HG02763 (cell line): ENCODE data around the gene CCDC92.

Experiments used
- ATAC-seq: cut with Tn5 transposase; IDR thresholded peaks from one replicate; pipeline ENCODE4 v1.9.1; 2021; ENCODE audit warnings: mild to moderate bottlenecking, moderate library complexity; ENCODE audit not compliant: unreplicated experiment

Gene CCDC92

DNA sequence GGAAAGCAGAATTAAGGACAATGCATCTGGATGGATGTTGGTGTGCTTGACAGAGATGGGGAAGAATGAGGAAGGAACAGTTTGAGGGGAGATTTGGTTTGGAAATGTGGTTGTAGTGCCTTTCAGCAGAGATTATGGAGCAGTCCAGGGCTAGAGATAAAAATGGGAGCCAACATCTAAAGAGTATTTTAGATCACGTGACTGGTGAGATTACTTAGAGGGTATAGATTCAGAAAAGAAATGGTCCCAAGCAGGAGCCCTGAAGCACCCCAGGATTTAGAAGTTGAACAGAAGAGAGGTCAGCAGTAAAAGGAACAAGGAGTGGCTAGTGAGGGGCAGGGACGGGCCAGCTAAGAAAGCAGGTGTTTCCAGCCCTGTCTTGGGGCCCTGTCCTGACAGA is 30.0 kb upstream of the CCDC92 start:
- no peak for ATAC-seq

DNA sequence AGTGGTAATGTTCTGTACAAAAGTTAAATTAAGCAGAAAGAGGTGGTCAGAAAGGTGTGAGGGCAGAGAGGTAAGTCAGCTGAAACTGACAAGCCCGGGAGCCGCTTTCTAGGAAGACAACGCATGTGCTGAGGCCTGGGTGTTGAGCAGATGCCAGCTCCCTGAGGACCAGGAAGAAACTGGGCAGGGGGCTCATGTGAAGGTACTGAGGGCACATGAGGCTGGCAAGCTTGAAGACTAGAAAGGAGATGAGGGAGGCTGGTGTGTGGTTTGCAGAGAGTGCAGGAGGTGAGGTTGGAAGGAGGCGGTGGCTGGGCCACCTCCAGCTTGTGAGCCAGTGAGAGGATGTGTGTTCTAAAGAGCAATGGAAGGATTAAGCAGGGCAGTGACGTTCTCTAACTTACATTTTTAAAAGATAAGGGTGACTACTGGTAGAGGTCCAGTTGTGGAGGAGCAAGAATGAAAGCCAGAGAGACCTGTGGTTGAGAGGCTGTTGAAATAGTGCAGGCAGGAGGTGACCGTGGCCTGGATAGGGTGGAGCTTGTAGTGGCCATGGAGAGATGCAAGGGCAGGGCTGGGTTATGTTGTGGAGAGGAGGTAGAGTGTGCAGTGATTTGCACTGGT is 29.5 kb upstream of the CCDC92 start:
- ATAC-seq = no peak

DNA sequence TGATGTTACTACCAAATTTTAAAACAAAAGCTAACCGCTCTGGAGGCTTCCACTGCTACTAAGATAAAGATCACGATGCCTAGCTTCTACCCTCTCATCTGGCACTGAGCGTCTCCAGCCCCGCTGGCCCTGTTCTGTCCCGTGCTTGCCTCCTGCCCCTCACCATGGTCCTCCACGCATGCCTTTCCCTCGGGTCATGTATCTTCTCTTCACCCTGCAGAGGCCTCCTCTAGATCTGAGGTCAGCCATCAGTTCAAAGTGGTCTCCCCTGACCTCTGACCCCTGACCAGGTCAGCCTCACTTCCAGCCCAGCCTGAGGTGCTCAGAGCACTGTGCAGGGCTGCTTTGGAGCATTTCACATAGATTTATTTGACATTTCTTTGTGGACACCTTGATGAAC is 28.7 kb upstream of the CCDC92 start:
- ATAC-seq = no peak

DNA sequence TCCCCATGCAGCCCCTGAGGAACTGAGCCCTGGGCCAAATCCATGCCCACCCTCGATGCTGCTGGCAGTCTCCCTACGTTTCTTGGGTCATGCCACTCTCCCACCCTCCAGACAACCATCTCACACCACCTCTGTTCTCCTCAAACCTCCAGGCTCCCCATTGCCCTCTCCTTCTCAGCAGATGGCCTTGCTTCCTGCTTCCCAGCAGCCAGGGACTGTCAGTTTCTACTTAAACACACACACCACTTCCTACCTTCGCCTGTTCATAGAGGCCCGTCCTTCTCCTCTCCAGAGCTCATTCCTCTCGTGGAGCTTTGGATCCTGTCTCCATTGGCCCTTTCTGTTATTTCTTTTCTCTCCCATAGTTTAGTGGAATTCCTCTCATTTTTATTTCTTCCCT is 27.5 kb upstream of the CCDC92 start:
- no peak for ATAC-seq

DNA sequence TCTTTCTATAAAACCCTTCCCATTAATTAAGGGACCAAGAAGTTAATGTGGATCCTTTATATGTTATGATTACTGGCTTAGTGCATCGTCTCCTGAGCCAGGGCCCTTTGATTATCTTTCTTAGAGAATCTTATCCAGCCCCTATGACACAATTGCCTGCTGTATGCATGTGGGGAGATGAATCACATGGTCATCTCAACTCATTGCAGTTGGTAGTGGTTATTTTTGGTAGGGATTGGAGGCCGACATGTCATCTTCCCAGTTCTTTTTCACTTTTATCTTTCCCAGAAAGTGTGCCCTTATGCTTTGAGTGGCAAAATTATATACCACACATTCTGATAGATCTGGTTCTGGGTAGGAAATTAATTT is 26.3 kb upstream of the CCDC92 start:
- no peak for ATAC-seq

DNA sequence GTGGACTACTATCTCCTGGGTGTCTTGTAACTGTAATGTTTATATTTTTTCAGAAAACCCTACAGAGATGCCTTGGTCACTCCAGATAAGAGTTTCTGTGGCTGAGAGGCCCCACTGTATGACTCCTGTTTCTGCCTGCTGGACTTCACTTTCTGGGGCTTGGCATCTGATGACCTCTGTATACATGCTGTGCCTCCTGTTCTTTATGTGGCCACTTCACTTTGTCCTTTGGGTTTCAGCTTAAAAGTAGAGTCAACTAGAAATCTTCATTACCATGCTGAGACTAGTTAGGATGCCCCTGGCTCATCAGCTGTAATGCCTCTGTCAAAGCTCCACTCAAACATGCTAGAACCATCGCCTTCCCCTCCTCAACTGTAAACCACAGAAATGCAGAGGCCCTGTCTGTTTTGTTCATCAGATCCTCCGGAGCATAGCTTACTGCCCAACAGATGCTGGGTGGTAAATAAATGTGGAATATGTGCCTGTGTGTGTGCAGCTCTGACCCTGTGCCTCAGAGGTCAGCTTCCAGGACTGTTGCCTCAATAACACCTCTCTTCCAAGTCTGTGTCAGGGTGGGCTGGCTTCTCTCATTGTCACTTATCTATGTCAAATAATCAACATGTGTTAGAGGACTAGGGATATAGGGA is 25.8 kb upstream of the CCDC92 start:
- ATAC-seq = no peak

DNA sequence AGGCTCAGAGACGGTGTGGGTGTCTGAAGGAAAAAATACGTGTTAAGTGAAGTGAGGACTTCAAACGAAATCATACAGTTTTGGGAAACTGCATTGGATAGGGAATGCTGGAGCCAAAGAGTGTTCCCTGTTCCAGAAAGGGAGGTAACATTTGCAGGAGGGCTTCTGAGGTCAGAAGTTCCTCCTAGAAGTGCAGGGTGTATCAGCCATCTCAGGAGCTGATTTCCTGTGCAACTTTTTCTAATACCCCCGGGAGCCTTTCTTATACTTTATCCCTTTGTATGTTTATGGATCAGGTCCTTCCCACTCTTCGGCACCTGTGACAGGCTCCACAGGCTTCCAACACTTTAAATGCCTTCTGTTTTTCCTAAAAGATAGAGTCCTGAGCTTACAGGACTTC is 25.3 kb upstream of the CCDC92 start:
- ATAC-seq = no peak

DNA sequence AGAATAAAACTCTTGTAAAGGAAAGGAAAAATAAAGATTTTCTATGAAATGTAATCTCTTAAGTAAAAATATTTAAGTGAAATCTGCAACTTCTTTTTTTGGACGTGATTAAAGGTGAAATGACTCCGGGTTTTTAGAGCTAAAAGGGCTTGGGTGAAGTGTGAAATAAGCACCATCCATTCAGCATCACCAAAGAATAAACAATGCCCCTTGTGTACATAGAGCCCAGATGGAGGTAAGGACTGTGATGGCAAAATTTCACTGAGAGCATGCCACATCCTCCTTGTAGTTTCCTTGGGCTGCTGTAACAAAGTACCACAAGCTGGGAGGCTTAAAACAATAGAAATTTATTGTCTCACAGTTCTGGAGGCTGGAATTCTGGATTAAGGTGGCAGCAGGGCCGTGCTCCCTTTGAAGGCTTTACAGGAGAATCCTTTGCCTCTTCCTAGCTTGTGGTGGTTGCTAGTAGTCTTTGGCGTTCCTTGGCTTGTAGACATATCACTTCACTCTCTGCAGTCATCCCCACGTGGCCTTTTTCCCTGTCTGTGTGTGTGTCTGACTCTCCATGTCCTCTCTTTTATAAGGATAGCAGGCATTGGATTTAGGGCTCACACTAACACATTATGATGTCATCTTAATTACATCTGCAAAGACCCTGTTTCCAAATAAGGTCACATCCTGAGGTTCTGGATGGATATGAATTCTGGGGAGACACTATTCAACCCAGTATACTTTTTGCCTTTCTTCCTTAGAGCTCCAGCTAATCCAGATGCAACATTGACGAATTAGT is 24.6 kb upstream of the CCDC92 start:
- no peak for ATAC-seq

DNA sequence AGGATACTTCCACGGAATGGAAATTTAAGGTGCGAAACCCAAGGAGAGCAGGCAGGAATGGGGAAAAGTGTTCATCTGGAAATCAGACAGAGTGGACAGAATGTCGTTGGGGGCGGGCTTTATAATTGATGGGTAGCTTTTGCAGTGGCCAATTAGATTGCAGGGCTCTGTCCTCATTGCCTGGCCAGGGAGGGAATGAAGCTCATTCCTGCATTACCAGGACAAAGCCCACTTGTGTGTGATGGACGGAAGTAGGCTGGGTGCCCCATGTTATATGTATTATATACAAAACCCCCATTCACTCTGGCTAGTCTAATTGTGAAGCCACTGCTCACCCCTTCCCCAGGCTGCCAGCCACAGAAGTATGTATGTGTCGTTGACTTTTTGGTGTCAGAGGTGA is 23.9 kb upstream of the CCDC92 start:
- ATAC-seq = no peak

DNA sequence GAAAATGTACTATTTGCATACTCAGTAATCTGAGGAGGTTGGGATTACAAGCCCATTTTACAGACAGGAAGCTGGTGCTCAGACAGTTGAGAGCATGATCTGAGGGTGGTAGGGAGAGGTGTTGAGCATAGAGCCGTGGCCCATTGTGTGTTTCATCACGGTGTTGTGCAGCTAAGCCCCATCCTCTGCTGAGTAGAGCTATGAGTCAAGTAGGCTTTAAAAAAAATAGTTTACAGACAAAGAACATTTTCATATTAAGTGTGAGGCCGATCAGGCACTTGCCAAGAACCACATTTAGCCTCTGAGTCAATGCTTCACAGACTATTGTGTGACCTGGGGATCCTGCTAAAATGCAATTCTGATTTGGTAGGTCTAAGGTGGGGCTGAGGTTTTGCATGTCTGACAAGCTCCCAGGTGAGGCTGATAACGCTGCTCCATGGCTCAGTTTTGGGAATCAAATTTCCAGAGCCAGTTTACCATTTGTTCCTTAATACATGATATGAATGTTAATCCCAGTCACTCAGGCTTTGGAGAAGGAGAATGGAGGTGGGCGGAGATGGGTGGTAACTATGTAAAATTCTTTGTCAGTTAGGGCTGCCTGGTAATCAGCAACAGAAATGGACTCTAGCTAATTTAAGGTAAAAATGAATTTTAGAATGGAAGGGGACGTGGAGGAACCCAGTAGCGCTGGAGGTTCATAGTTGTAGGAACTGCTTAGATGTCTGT is 22.6 kb upstream of the CCDC92 start:
- no peak for ATAC-seq

DNA sequence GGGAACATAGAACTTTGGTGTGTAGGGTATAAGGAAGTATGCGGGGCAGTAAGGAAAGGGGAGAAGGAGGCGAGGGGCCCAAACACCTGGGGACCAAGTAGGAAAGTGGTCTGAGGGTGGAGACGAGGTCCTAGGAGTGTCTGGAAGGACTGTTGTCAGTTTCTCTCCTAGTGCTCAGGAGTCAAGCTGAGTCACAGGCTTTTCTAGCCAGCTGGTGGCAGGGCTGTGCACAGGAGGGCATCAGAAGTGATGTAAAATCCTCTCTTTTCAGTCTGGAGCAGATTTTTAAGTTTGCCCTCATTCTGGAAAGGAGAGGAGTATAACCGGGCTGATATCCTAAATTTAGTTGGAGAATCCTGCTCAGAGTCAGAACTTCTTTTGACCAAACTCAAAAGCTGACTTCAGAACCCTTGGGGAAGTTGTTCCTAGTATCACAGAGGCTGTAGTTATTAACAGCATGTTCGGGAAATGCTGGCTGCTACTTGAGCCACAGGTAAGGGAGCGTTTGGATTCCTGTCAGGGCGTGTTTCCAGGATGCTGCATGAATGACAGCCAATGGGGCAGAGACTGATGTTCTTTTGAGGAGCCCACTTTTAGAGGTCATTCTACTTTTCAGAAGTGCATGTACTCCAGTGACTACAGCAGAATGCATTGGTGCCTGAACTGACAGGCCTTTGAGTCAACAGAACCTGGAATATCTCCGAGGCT is 19.6 kb upstream of the CCDC92 start:
- no peak for ATAC-seq

DNA sequence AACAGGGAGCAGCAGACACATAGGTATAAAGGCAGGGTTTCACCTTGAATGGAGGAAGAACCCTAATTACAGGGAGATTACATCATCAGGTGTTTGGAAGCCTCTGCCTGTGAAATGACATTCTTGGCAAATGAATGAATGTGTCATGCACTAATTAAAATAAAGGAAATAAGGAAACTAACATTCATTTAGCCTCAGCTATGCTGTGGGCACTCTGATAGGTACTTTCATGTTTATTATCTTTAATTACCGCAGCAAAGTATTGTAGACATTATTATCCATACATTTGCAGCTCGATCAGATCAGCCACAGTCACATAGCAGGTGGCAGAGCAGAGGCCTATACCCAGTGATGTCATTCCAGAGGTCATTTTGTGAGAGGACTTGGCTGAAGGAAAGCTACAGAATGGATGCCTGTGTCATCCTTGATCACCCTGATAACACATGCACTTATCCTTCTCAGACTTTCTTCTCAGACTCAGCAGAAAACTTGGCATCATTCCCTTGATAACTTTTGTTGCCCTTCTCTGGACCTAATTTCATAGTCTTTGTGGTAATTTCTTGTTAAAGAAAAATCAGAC is 18.8 kb upstream of the CCDC92 start:
- ATAC-seq = no peak

DNA sequence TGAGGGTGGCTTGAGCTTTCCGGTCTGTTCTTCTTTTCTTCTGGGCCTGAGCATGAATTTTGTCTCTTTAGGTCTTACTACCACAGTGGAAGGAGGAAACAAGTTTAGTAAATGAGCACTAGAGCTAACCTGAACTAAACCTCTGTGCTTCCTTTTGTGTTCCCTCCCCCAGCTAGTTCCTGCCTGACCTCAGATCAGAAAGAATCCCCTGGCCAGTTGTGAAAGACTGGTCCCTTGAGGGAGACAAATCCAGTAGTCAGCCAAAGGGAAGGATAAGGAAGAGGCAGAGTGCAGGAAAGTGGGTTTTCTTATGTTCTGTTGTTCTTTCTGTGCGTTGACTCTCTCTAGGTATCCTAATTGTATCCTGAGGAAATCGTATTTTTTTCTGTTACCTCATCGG is 17.9 kb upstream of the CCDC92 start:
- ATAC-seq = no peak

DNA sequence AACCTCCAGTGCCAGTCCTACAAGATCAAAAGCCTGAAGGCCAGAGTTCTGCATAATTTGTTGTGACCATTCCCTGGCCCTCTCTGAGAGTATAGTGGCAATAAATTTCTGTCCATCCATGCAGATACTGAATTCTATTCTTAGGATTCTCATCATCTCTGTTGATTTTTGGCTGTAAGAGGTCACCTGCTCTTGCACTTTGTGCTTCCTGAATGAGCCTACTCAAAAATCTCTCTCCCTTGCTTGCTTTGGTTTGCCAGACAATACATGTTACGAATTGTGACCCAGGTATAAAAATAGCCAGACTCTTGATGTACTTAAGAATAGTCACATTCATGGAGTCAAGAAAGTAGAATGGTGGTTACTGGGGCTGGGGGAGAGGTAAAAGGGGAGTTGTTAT is 17.1 kb upstream of the CCDC92 start:
- no peak for ATAC-seq

DNA sequence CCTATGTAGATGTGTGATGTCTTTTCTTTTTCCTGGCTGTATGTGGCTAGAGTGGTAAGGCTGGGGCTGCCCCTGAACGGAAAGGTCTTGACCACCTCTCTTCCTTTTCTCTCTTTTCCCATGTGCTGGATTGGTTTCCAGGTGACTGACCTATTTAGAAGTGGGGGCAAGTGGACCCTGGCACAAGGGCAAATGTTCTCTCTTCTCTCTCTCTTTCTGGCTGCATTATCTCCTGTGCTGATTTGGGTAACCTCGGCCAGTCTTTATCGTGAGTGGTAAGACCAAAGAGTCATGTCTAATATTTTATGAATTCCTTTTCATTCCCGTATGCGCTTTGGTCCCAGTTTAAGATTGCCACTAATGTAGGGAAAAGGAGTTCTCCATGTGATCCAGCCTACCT is 16.5 kb upstream of the CCDC92 start:
- ATAC-seq = no peak

DNA sequence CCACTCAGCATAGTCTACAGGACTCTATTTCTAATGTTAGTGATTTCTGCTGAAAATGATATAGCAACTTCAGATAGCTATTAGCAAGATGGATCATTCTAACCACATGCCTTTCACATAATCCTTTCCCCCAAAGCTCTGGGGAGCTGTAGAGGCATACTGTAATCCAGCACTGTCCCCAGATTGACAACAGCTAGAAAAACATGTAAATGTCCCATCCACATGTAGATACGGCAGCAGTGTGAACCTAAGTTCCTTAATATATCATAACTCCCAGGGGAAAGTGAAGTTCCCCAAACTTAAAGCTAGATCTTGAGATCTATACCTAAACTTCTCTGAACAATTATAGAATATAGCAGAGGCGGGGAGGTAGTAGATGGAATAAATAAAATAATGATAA is 14.4 kb upstream of the CCDC92 start:
- no peak for ATAC-seq

DNA sequence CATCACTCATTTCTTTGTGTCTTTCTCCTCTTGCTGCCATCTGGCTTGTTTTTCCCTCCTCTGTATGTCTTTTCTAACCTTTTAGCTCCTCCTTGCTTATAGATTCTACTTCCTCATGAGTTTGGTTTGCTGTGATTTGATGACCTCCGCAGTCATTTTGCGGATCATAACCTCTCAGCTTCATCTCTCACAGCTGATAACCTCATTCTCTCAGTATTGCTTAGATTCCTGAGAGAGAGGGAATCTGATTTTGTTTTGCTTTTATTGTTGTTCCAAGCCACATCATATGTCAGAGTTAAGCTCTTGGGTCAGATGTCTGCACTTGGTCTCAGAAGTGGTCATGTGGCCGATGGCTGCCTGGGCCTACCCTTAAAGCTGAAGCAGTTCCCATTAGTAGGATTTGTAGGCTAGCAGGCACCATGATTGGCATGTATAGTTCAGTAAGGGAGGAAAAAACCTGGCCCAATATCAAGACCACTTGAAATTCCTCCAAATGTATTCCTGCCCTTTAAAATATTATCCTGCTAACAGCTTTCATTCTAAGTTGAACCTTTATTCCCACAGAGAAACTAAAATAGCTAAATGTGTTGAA is 13.8 kb upstream of the CCDC92 start:
- no peak for ATAC-seq

DNA sequence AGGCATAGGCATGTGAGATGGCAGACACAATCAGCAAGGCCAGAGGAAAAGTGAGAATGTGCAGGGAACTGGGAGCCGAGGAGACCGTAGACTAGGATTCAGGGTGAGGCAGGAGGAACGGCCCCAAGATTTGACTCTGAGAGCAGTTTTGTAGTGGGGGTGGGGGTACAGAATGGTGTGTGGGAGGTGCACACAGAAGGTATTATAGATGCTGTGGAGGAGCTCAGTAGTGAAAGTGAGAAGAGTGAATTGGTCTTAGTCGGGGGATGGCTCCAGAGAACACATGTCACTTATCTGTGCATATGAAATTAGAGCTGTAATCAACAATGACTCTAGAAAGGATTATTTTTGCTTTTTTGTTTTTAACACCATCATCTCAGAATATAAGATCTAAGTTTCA is 12.3 kb upstream of the CCDC92 start:
- ATAC-seq = no peak

DNA sequence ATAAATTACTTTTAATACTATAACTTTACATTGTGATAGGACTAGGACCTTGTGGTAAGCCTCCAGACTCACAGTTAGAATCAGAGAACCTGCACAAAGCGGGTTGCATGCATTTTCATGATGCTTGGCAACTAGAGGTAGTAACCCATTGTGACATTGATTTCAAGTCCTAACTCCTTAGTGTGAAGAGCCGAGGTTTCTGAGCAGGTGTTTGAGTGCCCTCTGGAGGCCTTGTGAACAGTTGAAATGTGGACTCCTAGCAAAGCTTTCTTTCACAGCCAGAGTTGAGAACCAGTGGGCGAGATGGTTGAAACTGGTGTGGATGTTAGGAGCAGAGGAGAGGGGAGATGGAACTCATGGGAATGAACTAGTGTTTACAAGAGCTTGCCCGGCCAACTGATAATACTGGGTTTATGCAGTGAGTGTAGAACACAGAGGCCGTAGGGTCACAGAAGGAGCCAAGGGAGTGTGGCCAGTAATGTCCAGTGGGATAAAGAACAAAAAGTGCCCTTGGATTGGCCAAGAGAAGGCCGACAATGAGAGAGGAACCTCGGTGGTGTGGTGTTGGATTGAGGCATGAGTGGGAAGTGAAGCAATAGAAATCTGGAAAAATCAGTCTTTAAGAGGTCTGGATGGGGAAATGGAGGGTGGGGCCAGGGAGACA is 11.3 kb upstream of the CCDC92 start:
- ATAC-seq = no peak

DNA sequence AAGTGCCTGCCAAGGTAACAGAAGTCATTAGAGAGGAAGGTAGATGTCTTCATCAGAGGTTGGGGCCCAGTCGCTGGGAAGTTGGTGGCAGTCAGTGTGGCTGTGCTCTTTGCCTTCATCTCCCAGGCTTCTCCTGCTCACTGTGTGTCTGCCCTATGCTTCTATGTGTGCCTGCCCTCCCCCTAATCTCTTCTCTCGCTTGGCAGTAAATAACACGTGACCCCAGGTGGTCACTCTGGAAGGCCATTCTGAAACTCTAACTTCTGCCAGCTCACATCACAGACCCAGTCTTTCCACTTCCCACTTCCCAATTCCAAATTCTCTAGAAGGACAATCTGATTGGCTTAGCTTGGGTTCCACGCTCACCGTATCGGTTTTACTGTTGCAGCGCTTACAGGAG is 9.6 kb upstream of the CCDC92 start:
- no peak for ATAC-seq
